ENCODE measurements around the gene CSGALNACT2.

- TF ChIP-seq CTCF (IDR thresholded peaks at IDR 0.05; ENCODE audit: low read depth, low read length, missing input control) (no peak), RAD21 (IDR thresholded peaks at IDR 0.05) (no peak), YY1 (IDR thresholded peaks at IDR 0.05) (no peak), TAF1 (conservative IDR thresholded peaks at IDR 0.05) (no peak), GABPA (IDR thresholded peaks at IDR 0.05 in 1 of 2, conservative IDR thresholded peaks at IDR 0.05 in 1 of 2) (no peak), ATF3 (IDR thresholded peaks at IDR 0.05) (no peak)
These were observed 17.0 kb downstream of the CSGALNACT2 start for GRCh38 chr10:43155221-43155620.
